SIG-M5 (cell line): ENCODE data around the gene SLFN12L.

Experiments
- DNase-seq: peaks from one replicate; lab custom pipeline; 2025; lab: John Stamatoyannopoulos, UW

The SLFN12L gene

DNA sequence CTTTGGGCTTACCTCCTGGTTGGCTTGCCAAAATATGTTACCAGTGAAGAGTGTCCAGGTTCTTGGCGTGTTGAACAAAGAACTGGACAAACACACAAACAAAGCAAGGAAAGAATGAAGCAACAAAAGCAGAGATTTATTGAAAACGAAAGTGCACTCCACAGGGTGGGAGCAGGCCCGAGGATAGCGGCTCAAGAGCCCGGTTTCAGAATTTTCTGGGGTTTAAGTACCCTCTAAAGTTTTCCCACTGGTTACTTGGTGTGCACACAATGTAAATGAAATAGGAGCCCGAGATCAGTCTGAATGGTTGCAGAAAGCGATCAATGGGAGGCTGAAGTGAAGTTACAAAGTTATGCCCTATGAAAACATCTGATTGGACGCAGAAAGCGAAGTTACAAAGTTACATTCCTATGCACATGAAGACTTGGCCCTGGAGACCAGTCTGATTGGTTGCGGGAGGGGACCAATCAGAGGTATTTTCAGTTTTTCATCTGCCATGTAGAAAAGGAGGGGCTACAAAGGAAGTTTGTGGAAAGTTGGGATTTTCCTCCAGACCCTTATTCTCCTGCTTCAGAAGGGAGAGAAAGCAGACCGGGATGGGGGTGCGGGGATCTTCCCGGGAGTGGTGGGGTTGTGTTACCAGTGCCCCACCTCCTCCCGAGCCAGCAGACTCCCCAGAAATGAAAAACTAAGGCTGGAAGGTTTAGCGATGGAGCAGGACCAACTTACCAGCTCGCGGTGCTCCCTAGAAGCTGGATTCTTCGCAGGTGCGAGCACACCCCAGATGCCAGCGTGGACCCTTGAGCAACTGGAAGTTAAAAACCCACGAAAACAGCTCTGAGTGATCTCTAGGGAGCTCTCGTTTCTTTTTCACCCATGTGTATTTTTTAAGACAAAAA lies 105.1 kb downstream of the SLFN12L start, which contains the start of gene SLFN12:
Gene SLFN12 (minus strand): TSS at position 325 of the 899 bp plus-strand sequence. CDS start 9,472 bp downstream, outside the sequence.
- DNase-seq = no peak

DNA sequence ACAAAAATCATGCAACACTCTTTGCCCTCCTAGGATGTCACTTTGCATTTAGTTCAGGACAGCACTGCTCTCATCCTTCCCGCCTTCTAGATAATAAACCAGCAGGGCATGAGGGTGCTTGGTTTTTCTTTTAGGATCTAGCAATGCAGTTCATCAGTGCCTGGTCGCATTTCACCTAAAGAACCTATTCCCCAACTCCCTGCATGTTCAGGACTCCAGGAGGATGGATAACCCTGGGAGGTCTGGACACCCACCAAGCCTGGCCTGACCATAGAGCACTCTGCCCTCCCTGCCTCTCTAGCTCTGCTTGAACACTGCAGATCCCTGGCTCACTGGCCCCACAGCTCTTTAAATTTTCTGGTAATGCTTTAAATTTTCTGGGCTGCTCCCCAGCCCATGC lies 107.8 kb downstream of the SLFN12L start:
- DNase-seq = no peak

- no peak for DNase-seq
Measured at GRCh38 chr17:35428229-35428628, 109.2 kb downstream of the SLFN12L start.

DNA sequence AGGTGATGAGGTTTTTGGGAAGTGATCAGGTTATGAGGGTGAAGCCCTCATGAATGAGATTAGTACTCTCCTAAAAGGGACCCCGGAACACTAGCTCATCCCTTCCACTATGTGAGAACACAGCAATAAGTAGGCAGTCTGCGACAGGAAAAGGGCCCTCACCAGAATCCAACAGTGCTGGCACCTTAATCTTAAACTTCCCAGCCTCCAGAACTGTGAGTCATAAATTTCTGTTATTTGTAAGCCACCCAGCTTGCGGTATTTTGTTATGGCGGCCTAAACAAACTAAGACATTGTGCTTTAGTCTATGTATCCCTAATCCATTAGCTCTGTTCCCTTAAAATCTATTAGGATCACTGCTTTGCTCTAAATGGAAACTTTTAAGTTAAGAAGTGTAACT lies 113.7 kb downstream of the SLFN12L start:
- DNase-seq = no peak
